ENCODE results near the gene SLC25A44. TPM values are rescaled to one million over a fixed set of nuclear protein-coding genes. Genes with fewer than 3 reads are reported as not detected.

Gene SLC25A44
- polyA plus RNA-seq (2012; ENCODE audit: insufficient read depth, insufficient read length), result 15.9 TPM

- H3K4me3 ChIP-seq (ENCODE audit: low read length), result peak within 1 kb of the TSS; percentile 100
- DNase-seq (ENCODE audit: low read depth, low spot score), result peak; percentile 99
These were observed at the start of gene SLC25A44 for GRCh38 chr1:156193488-156194299. SLC25A44 (plus strand) TSS chr1:156194104; CDS start chr1:156199848, 5,744 bp downstream.

- DNase-seq (ENCODE audit: low read depth, low spot score), result no peak
- H3K4me3 ChIP-seq (ENCODE audit: low read length), result no peak overlapping the region
These were observed 49.2 kb upstream of the SLC25A44 start for GRCh38 chr1:156144742-156145141.

- H3K4me3 ChIP-seq (ENCODE audit: low read length), result no peak overlapping the region
- DNase-seq (ENCODE audit: low read depth, low spot score), result no peak
These were observed 48.3 kb upstream of the SLC25A44 start for GRCh38 chr1:156145650-156146019.

GRCh38 chr1:156146020-156146768 is 47.7 kb upstream of the SLC25A44 start:
- DNase-seq (ENCODE audit: low read depth, low spot score), result peak; percentile 86
- no peak overlapping the region for H3K4me3 ChIP-seq (ENCODE audit: low read length)

- H3K4me3 ChIP-seq (ENCODE audit: low read length), result no peak overlapping the region
- no peak for DNase-seq (ENCODE audit: low read depth, low spot score)
These were observed 47.0 kb upstream of the SLC25A44 start for GRCh38 chr1:156146769-156147405.

GRCh38 chr1:156148216-156148615 is 45.7 kb upstream of the SLC25A44 start:
- H3K4me3 ChIP-seq (ENCODE audit: low read length), result no peak overlapping the region
- no peak for DNase-seq (ENCODE audit: low read depth, low spot score)

GRCh38 chr1:156149374-156150332 is 44.3 kb upstream of the SLC25A44 start:
- no peak for DNase-seq (ENCODE audit: low read depth, low spot score)
- H3K4me3 ChIP-seq (ENCODE audit: low read length), result no peak overlapping the region

- no peak for DNase-seq (ENCODE audit: low read depth, low spot score)
- H3K4me3 ChIP-seq (ENCODE audit: low read length), result no peak overlapping the region
These were observed 43.4 kb upstream of the SLC25A44 start for GRCh38 chr1:156150333-156151011.

GRCh38 chr1:156151093-156151688 is 42.7 kb upstream of the SLC25A44 start:
- H3K4me3 ChIP-seq (ENCODE audit: low read length), result no peak overlapping the region
- DNase-seq (ENCODE audit: low read depth, low spot score), result no peak

- DNase-seq (ENCODE audit: low read depth, low spot score), result no peak
- no peak overlapping the region for H3K4me3 ChIP-seq (ENCODE audit: low read length)
These were observed 41.3 kb upstream of the SLC25A44 start for GRCh38 chr1:156152628-156153027.

- no peak for DNase-seq (ENCODE audit: low read depth, low spot score)
- peak within 1 kb of the TSS; percentile 37 for H3K4me3 ChIP-seq (ENCODE audit: low read length)
These were observed 40.5 kb upstream of the SLC25A44 start, which contains the start of gene SEMA4A for GRCh38 chr1:156153362-156153761. SEMA4A (plus strand) TSS chr1:156153585; CDS start chr1:156154579, 994 bp downstream.

GRCh38 chr1:156154317-156154749 is 39.6 kb upstream of the SLC25A44 start:
- DNase-seq (ENCODE audit: low read depth, low spot score), result peak; percentile 73
- H3K4me3 ChIP-seq (ENCODE audit: low read length), result peak overlapping the region; percentile 37

GRCh38 chr1:156155756-156156510 is 38.0 kb upstream of the SLC25A44 start:
- DNase-seq (ENCODE audit: low read depth, low spot score), result no peak

GRCh38 chr1:156157506-156157905 is 36.4 kb upstream of the SLC25A44 start:
- peak; percentile 84 for DNase-seq (ENCODE audit: low read depth, low spot score)
- no peak overlapping the region for H3K4me3 ChIP-seq (ENCODE audit: low read length)

More at GRCh38 chr1:156155756-156156510, 38.0 kb upstream of the SLC25A44 start:
- peak overlapping the region; percentile 28 for H3K4me3 ChIP-seq (ENCODE audit: low read length)

- no peak for DNase-seq (ENCODE audit: low read depth, low spot score)
- no peak overlapping the region for H3K4me3 ChIP-seq (ENCODE audit: low read length)
These were observed 35.9 kb upstream of the SLC25A44 start for GRCh38 chr1:156157966-156158365.

- H3K4me3 ChIP-seq (ENCODE audit: low read length), result no peak overlapping the region
- no peak for DNase-seq (ENCODE audit: low read depth, low spot score)
These were observed 33.7 kb upstream of the SLC25A44 start for GRCh38 chr1:156160000-156160742.
